ENCODE results near the gene HMG20A.

- TF ChIP-seq SIN3A (IDR thresholded peaks at IDR 0.05; ENCODE audit: low read depth, low read length) = no peak
- no peak for TF ChIP-seq KAT2A (conservative IDR thresholded peaks at IDR 0.05; ENCODE audit: control insufficient read depth, low read depth, low read length)
- no peak for TF ChIP-seq NBN (IDR thresholded peaks at IDR 0.05)
- TF ChIP-seq, protein P1, sequence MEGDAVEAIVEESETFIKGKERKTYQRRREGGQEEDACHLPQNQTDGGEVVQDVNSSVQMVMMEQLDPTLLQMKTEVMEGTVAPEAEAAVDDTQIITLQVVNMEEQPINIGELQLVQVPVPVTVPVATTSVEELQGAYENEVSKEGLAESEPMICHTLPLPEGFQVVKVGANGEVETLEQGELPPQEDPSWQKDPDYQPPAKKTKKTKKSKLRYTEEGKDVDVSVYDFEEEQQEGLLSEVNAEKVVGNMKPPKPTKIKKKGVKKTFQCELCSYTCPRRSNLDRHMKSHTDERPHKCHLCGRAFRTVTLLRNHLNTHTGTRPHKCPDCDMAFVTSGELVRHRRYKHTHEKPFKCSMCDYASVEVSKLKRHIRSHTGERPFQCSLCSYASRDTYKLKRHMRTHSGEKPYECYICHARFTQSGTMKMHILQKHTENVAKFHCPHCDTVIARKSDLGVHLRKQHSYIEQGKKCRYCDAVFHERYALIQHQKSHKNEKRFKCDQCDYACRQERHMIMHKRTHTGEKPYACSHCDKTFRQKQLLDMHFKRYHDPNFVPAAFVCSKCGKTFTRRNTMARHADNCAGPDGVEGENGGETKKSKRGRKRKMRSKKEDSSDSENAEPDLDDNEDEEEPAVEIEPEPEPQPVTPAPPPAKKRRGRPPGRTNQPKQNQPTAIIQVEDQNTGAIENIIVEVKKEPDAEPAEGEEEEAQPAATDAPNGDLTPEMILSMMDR (IDR thresholded peaks at IDR 0.05 in 2 of 3, conservative IDR thresholded peaks at IDR 0.05 in 1 of 3; ENCODE audit: control insufficient read depth in 2 of 3, extremely low read depth in 1 of 3, insufficient read depth in 1 of 3, low read depth in 3 of 3, low read length in 3 of 3) = no peak
- TF ChIP-seq RFX5 (IDR thresholded peaks at IDR 0.05; ENCODE audit: low read depth, low read length) = no peak
Observed at GRCh38 chr15:77470235-77470634, 49.5 kb downstream of the HMG20A start.
